Fibroblast of peridontal ligament (primary cell): ENCODE results near the gene COL4A2.
"Not testable (repeated sequence)": the region's sequence is repeated elsewhere in the genome, so short reads cannot be mapped to it uniquely, and the experiment has no call there.

Source experiments
- DNase-seq: peaks from one replicate; pipeline ENCODE4 v3.0.0-alpha.2; 2010; ENCODE audit errors: extremely low read depth

Gene COL4A2

DNA sequence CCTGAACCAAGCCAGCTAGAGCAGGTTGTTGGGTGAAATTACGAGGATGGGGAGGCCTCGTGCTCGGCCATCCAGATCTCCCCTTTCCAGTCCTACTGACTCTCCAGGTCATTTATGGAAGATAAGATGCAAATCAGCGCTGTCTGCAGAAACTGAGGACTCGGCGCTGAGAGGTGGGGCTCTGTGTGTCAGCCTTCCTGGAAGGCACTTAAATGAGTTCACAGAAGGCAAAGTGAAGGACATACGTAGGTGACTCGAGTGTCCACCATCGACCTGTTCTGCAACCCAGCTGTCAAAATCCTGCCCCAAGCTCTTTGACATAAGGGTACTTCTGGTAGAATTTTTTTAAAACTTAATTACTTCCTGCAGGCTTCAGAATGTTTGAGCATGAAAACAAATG is 168.0 kb downstream of the COL4A2 start:
- DNase-seq = no peak

DNA sequence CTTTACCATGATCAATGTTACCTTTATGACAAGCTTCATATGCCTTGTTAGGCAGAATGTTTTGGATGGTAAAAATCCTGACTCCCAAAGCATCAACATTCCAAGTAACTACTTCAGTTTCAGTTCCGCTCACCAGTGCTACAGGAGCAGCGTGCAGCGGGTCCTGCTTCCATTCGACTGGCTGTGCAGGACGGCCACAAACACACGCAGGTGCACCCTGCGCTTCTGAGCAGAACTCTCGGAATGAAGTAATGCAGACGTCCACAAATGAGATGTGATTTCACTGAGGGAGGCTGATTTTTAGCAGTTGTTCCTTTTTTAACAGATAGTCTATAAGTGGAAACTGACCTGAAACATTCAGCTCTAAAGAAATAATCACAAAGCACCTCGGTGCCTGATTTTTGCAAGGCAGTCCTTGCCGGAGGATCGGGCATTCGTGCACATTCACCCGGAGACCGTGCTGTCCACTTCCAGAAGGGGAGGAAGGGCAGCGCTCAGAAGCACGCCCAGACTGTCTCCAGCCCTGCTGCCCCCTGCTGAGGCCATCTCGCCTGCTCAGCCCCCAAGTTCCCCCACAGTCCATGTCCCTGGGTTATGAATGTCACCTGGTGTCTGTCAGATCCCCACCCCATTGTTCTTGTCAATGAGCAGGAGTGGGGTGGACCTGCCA is 168.6 kb downstream of the COL4A2 start:
- no peak for DNase-seq

DNA sequence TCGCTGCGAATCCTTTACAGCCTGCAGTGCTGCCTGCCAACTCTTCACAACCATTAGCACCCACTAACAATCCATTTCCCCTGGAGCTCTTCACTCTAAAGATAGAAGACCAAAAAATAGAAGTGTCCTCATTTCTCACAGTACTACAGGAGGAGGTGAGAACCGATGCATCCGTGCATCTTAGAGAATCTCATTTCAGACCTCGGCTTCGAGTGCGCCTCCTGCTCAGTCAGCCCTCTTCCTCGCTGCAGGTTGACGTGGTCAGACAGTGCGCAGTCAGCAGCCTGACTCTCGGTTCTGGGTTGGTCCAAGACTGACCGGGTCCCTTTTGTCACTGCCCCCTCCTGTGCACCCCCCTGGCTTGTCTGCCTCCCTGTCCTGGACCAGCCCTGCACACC is 169.1 kb downstream of the COL4A2 start:
- no peak for DNase-seq

DNA sequence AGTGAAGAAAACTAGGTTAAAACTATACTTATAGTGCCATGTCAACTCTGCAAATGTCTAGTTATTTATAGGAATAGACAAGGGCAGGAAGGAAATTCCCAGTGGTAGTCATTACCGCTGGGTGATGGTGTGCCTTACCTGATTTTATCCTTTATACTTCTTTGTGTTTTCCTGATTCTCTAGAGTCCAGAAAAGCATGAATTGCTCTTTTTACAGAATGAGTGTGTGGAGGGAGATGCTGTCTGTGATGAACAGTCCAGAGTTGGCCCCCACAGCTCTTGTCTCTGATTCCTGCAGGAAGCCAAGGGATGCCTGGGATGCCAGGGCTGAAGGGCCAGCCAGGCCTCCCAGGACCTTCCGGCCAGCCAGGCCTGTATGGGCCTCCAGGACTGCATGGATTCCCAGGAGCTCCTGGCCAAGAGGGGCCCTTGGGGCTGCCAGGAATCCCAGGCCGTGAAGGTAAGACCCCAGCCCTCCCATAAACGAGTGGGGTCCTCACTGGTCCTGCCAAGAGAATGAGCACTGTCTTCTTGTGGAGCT is 170.7 kb downstream of the COL4A2 start:
- no peak for DNase-seq

DNA sequence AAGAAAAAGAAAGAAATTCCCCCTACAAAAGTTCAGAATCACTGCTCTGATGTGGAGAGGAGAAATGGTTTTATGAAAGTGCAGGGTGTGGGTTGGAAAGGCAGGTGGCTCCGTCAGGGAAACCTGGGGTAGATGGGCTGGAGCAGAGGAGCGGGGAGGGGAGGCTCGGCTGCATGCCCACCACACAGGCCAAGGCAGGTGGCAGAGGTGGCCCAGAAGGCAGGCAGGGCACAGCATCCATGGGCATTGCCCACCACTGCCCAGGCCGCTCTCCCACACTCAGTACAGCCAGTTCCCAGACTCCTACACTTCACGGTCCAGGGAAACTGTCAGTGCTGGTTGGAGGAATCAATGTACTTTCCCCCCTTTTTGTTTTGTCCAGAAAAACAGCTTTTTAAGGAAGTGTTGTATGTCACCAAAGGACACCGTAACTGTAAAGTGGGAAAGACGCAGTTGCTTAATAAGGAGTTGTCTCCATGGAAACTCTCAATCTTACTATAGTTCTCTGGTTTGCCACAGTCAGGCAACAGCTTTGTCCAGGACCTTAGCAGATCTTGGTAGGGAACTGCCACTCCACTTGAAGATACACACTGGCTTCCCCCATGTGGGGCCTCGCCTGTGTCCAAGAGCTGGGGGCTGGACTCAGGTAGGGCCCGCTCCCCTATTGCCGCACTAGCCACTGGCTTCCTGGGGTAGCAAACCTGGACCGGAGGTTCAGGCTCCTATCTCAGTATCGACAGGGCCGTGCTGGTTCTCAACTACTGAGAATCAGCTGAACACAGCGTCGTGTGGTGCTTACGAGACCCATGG is 171.5 kb downstream of the COL4A2 start:
- no peak for DNase-seq

DNA sequence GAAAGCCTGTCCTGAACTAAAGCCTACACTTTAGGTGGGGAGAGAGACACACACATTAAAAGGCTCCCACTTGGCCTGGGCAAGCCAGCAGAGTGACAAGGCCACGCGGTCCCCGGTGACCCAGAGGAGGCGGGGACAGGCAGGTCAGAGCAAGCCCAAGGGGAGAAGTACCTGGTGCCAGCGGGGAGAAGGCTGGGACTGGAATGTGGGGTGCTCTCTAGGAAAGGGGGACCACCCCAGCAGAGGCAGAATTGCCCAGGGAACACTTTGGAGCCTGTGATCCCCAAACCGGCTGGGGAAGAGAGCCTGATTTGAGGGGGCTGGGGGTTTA is 172.1 kb downstream of the COL4A2 start:
- no peak for DNase-seq

DNA sequence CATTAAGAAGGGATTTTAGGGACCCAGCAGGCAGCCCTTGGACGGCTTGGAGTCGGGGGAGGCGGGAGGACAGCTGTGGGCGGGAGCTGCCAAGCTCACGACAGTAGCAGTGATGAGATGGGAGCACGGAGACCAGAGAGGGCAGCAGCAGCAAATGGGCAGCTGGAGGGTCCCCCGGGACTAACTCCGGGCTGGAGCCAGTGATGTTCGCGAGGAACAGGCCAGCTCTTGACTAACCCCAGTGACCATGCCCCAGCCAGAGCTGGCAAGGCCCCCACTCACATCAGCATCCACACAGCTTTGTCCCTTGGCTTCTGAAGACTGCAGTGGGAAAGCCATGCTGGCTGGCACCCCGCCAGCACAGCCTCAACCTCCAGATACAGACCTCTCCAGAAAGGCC is 172.6 kb downstream of the COL4A2 start:
- DNase-seq = no peak

DNA sequence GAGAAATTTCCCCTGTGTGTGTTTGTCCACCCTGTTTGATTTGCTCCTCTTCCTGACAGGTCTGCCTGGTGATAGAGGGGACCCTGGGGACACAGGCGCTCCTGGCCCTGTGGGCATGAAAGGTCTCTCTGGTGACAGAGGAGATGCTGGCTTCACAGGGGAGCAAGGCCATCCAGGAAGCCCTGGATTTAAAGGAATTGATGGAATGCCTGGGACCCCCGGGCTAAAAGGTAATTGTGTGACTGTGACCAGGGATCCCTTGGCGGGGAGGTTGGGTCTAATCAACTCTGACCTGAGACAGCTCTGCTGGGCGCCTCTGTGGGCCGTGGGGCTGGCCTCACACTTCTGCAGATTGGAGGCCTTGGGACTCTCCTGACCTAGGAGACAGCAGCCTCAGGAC is 173.1 kb downstream of the COL4A2 start:
- no peak for DNase-seq

DNA sequence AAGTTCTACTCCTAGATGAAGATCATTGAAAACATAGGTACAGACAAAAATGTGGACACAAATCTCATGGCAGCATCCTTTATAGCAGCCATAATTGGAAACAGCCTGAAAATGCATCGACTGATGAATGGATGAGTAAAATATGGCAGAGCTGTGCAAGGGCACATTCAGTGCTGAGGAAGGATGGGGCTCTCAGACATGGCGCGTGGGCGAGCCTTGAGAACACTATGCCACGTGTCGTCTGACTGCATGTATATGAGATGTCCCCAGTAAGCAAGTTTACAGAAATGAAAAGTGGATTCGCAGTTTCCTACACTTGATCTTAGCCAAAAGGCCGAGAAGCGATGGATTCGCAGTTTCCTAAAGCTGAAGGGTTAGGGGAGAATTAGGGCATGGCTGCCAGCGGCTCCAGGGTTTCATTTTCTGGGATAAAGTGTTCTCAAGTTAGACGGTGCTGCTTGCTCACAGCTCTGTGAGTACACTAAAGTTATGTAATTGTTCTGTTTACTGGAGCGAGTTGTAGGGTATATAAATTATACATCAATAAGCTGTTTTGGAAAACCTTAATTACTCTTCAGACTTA is 176.4 kb downstream of the COL4A2 start:
- no peak for DNase-seq

DNA sequence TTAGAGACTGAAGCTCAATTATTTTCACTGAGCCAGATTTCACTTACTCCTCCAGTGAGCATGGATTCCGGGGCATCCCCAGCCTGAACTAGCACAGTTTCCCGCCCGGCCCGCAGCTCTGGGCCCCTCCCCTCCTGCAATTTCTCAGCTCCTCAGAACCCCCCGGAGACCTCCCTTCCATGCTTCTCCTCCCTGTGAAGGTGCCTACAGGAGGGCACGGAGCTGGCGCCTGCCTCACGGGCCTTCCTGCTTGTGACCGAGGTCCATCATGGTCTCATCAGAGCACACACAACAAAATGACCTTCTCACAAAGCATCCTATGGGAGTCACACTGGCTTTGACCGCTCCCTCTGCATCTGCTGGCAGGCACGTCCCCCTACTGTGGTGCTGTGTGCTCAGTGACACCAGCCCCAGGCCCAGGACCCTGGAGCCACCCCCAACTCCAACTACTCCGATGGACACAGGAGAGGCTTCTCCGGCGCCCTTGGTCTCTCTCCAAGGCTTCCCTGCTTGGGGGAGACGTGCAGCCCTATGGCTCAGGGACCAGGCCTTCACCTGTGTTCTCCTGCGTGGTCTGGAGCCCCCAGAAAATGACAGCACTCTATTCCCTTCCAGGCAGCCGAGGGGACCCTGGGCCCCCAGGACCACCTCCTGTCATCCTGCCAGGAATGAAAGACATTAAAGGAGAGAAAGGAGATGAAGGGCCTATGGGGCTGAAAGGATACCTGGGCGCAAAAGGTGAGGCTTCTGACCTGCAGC is 177.4 kb downstream of the COL4A2 start:
- DNase-seq = no peak

DNA sequence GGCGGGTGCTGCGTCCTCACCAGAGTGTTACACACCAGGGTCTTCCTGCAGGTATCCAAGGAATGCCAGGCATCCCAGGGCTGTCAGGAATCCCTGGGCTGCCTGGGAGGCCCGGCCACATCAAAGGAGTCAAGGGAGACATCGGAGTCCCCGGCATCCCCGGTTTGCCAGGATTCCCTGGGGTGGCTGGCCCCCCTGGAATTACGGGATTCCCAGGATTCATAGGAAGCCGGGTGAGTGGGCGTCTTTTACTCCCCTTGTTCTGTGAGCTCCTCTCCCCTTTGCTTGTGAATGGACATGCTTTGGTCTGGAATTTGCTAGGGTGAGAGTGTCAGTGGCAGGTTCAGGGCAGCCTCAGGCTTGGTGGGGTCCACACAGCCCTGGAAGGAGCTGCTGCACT is 178.5 kb downstream of the COL4A2 start:
- no peak for DNase-seq

DNA sequence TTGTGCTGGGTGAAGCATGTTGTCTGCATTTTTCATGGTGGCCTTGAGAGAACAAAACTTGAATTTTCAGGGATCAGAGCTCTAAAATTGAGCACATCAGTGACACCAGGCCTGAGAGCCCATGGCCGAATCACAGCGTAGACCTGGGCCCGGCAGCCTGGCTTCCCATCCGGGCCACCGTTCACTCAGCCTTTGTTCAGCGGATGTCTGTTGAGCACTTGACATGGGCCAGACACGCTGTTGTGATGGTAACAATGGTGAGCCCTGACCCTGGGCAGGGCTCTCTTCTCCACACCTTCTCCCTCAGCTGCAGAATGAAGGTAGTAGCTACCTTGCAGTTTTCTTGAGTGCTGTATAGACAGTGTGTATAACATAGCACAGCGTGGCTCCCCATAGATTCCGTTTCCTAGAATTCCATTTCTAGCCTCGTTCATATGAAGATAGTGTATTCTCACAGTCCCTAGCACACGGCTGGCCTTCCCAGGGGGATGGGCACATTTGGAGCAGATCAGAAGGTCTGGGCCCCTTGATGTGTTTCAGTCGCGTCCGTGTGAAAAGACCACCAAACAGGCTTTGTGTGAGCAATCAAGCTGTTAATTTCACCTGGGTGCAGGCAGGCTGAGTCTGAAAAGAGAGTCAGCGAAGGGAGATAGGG is 179.1 kb downstream of the COL4A2 start:
- DNase-seq = no peak

DNA sequence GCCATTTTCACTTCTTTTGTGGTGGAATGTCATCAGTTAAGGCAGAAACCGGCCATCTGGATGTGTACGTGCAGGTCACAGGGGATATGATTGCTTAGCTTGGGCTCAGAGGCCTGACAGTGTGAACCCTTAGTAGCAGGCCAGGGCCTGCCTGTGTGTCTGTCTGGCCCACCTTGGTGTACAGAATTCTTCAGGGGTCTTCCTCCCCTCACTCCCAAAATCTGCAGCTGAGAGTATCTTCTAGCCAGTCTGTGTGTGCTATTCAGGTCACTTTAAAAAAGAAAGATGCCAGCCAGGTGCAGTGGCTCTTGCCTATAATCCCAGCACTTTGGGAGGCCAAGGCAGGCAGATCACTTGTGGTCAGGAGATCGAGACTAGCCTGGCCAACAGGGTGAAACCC is 179.8 kb downstream of the COL4A2 start:
- DNase-seq = not testable (repeated sequence)

DNA sequence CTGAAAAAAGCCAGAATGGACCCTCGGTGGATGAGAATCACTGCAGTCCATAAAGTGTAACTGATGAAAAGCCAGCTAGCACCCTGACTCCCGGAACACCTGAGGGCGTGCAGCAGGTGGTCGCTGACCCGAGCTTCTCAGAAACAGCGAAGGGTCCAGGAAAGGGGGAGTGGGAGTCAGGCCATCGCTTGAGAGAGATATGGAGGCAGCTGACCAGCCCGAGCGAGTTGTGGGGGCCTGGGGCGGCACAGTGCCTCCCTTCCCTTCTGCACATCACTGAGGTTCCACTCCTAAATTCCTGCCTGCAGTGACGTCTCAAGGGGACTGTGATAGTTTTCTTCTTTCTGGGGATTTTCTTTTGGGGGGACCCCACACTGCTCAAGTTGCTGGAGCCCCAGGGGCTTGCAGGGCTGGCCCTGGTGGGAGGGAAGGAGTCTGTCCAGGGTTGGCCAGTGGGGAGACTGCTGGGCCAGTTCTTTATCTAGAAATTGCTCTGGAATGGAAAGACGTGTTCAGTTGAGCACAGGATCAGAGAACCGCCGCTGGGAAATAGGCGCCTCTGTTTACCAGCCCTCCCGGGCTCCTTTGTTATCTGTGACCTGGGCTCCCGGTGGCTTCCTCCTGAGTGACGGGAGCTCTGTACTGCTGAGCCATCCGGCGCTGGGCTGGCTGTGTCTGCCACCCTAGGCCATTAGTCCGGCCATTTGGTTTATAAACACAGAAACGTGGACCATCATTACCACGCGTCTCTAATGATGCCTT is 183.1 kb downstream of the COL4A2 start:
- no peak for DNase-seq

DNA sequence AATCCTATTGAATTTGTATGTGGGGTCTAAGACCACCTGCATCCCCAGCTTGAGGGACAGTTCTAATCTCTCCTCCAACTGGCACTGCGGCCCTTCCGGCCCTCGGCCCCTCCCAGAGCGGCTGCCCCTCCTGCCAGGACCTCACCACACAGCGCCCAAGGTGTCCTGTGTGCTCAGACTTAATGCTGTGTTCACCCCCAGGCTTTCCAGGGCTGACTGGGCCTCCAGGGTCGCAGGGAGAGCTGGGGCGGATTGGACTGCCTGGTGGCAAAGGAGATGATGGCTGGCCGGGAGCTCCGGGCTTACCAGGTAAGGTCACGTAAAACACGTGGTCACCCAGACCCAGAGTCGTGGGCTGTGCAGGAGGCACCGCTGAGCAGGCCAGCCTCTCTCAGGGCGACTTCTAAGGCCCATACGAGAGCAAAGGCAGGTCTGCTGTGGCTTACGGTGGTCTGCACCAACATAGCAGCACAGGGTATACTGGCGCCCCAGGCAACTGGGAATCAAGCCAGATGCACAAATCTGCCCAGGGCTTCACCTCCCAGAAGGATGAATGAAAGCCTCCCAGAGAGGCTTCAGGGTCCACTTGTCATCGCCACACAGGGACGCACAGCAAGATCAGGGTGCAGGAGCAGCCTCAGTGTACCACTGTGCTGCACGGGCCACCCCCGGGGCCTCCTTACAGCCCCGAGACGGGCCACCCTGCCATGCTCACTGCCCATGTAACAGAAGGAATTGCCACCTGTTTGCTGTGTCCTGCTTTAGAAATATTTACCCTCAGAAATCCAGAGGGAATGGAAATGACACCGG is 185.0 kb downstream of the COL4A2 start:
- no peak for DNase-seq

DNA sequence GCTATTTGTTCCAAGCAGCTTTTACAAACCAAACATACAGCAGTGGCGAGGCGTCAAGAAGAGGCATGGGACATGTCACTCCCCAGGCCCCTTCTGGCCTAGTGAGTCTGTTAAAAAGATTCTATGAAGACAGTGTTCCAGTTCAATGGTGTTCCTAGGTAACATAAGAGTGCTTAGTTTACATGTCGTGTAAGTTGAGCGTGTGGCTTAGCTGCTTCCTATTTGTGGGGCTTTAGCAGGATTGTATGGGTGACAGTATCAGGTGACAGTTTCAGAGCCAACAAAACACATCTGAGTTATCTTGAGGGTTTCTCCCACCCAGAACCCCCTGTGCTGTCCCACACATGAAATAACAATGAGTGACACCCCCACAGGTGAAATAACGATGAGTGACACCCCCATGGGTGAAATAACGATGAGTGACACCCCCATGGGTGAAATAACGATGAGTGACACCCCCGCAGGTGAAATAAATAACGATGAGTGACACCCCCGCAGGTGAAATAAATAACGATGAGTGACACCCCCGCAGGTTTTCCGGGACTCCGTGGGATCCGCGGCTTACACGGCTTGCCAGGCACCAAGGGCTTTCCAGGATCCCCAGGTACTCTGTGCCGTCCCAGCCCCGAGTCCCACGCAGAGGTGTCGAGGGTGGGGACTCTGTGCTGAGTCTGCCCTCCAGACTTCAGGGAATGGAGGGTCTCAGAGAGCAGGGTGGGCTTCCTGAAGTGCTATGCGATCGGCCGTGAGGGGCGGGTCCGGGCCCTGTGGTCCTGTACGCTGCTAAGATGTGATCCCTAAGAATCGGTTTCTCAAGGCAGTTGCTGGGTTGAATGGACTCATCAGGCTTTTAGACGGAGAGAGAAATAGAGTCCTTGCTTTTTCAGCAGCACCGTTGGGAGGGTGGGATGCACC is 185.9 kb downstream of the COL4A2 start:
- DNase-seq = no peak

DNA sequence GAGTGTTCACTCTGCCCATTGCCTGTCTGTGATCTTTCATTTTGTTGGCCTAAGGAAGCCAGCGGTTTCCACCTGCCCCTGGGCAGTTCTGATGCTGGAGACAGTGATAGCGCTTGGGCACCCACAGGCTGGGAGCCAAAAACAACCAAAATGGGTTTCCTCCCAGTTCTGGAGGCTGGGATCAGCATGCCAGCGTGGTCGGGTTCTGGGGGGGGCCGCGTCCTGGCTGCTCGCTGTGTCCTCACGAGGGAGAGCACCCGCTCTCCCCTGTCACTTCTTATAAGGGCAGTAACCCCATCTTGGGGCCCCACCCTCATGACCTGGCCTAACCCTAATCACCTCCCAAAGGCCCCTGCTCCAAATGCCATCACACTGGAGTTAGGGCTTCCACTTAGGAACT is 186.5 kb downstream of the COL4A2 start:
- DNase-seq = no peak

DNA sequence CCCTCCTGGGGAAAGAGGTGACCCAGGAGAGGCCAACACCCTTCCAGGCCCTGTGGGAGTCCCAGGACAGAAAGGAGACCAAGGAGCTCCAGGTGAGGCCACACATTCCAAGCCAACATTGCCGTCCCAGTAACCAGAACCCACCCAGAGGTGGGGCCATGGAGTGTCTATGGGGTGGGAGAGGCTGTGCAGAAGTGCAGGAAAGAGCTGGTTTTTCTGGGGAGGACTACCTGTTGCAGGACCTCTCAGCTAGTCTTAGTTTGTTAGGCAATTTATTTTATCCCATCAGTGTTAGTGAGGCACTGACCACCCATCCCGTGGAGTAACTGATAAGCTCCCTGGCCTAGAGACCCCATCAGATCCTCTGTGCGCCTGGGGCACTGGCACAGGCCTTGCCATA is 188.3 kb downstream of the COL4A2 start:
- DNase-seq = no peak

DNA sequence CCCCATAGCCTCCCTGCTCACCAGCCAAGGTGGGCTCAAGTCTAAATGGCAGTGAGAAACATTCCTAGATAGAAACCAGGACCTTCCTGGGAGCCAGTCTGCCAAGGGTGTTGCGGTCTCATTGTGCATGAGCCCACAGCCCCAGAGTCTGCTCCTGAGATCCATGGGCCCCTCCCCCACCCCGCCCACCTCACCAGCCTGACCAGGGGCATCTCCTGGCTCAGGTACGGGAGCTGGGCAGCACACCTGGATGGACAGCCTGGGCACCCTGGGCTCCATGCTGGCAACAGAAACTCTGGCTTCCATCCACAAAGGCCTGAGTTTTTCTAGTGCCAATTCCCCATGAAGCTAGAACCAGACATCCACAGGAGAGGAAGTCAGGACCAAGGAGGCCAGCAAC is 188.8 kb downstream of the COL4A2 start:
- DNase-seq = no peak
